Measurements from ENCODE around the gene SAMHD1.

The SAMHD1 gene

GRCh38 chr20:36959242-36959641 lies 7.7 kb upstream of the SAMHD1 start:
- Histone ChIP-seq H3K4me1 (peaks cover 9 to 69% (median 43%) of the 10 kb centered on the region in 10 experiments; a peak in 19 of 20 replicates), H3K27ac (peak overlapping the region in 6 of 11 experiments; percentile 74 to 86 (median 80); a peak in 10 of 22 replicates), H3K9ac (no peak overlapping the region)

GRCh38 chr20:36957875-36958667 lies 6.6 kb upstream of the SAMHD1 start:
- Histone ChIP-seq H3K4me1 (peaks cover 9 to 69% (median 43%) of the 10 kb centered on the region in 10 experiments; a peak in 19 of 20 replicates), H3K27ac (peak overlapping the region in 8 of 11 experiments; percentile 63 to 86 (median 80); a peak in 16 of 22 replicates), H3K36me3 (peaks cover 0 to 11% (median 4%) of the 10 kb centered on the region in 11 experiments; a peak in 5 of 22 replicates), H3K27me3 (peaks cover 0 to 2% (median 0%) of the 10 kb centered on the region in 11 experiments; a peak in 1 of 22 replicates), H3K4me3 (no peak overlapping the region), H3K9me3 (replicated peaks in 1 of 11) (peaks cover 21 to 35% (median 32%) of the 10 kb centered on the region in 11 experiments), H3K9ac (peak overlapping the region in 7 of 11 experiments; percentile 9 to 65 (median 55); a peak in 10 of 22 replicates), H4K20me1 (no peaks in the 10 kb centered on the region), H3K4me2 (peak overlapping the region in 10 of 11 experiments; percentile 9 to 90 (median 75); a peak in 18 of 22 replicates)
- peak in 8 of 11 experiments; percentile 36 to 86 (median 75); a peak in 12 of 22 replicates for TF ChIP-seq Cebpa-rat (IDR thresholded peaks at IDR 0.05)

More at GRCh38 chr20:36959242-36959641, 7.7 kb upstream of the SAMHD1 start:
- Histone ChIP-seq H3K4me2 (peak overlapping the region in 5 of 11 experiments; percentile 80 to 90 (median 83); a peak in 9 of 22 replicates), H3K27me3 (no peaks in the 10 kb centered on the region), H4K20me1 (no peaks in the 10 kb centered on the region), H3K4me3 (no peak overlapping the region), H3K36me3 (peaks cover 0 to 14% (median 8%) of the 10 kb centered on the region in 11 experiments; a peak in 5 of 22 replicates), H3K9me3 (replicated peaks in 1 of 11) (peaks cover 29 to 45% (median 40%) of the 10 kb centered on the region in 11 experiments)
- TF ChIP-seq Cebpa-rat (IDR thresholded peaks at IDR 0.05) = no peak

- H3K27me3 ChIP-seq = peaks cover 0 to 13% (median 9%) of the 10 kb centered on the region in 11 experiments; a peak in 18 of 22 replicates
- no peak overlapping the region for H3K9ac ChIP-seq
- peak overlapping the region in 4 of 11 experiments; percentile 82 to 90 (median 83); a peak in 8 of 22 replicates for H3K4me2 ChIP-seq
- H4K20me1 ChIP-seq = no peaks in the 10 kb centered on the region
- no peak for TF ChIP-seq Cebpa-rat (IDR thresholded peaks at IDR 0.05)
- H3K27ac ChIP-seq = peak overlapping the region in 5 of 11 experiments; percentile 74 to 84 (median 79); a peak in 8 of 22 replicates
- no peak overlapping the region for H3K4me3 ChIP-seq
- H3K4me1 ChIP-seq = peaks cover 15 to 75% (median 49%) of the 10 kb centered on the region in 10 experiments
- H3K9me3 ChIP-seq (replicated peaks in 1 of 11) = peaks cover 7 to 22% (median 18%) of the 10 kb centered on the region in 11 experiments; a peak in 19 of 22 replicates
- H3K36me3 ChIP-seq = no peaks in the 10 kb centered on the region
These were observed 5.2 kb upstream of the SAMHD1 start for GRCh38 chr20:36956674-36957073.

GRCh38 chr20:36956016-36956415 lies 4.5 kb upstream of the SAMHD1 start:
- no peak for TF ChIP-seq Cebpa-rat (IDR thresholded peaks at IDR 0.05)
- Histone ChIP-seq H3K36me3 (no peaks in the 10 kb centered on the region), H3K27ac (peak overlapping the region in 5 of 11 experiments; percentile 5 to 79 (median 74); a peak in 3 of 22 replicates)

GRCh38 chr20:36951979-36952738 lies 651 bp upstream of the SAMHD1 start:
- peaks cover 32 to 61% (median 47%) of the 10 kb centered on the region in 10 experiments for H3K4me1 ChIP-seq
- H3K36me3 ChIP-seq = peaks cover 0 to 4% (median 0%) of the 10 kb centered on the region in 11 experiments; a peak in 2 of 22 replicates
- H3K4me3 ChIP-seq = peak overlapping the region; percentile 61 to 97 (median 70)
- no peaks in the 10 kb centered on the region for H3K9me3 ChIP-seq (replicated peaks in 1 of 11)
- peak overlapping the region; percentile 89 to 100 (median 95) for H3K4me2 ChIP-seq
- H3K27me3 ChIP-seq = peaks cover 0 to 41% (median 37%) of the 10 kb centered on the region in 11 experiments; a peak in 18 of 22 replicates
- H4K20me1 ChIP-seq = peaks cover 0 to 28% (median 8%) of the 10 kb centered on the region in 11 experiments; a peak in 13 of 22 replicates
- TF ChIP-seq Cebpa-rat (IDR thresholded peaks at IDR 0.05) = no peak
- H3K9ac ChIP-seq = peak overlapping the region in 10 of 11 experiments; percentile 62 to 92 (median 70); a peak in 18 of 22 replicates
- H3K27ac ChIP-seq = peak overlapping the region in 1 of 11 experiments; percentile 48; a peak in 4 of 22 replicates

More at GRCh38 chr20:36956016-36956415, 4.5 kb upstream of the SAMHD1 start:
- H3K9me3 ChIP-seq (replicated peaks in 1 of 11) = peaks cover 0 to 15% (median 11%) of the 10 kb centered on the region in 11 experiments; a peak in 16 of 22 replicates
- H3K4me2 ChIP-seq = peak overlapping the region in 5 of 11 experiments; percentile 34 to 90 (median 83); a peak in 9 of 22 replicates
- H4K20me1 ChIP-seq = peaks cover 0 to 4% (median 0%) of the 10 kb centered on the region in 11 experiments; a peak in 5 of 22 replicates
- H3K4me3 ChIP-seq = no peak overlapping the region
- H3K27me3 ChIP-seq = peaks cover 0 to 20% (median 15%) of the 10 kb centered on the region in 11 experiments; a peak in 18 of 22 replicates
- H3K4me1 ChIP-seq = peaks cover 22 to 73% (median 54%) of the 10 kb centered on the region in 10 experiments
- H3K9ac ChIP-seq = no peak overlapping the region

- Histone ChIP-seq H3K4me3 (peak overlapping the region; percentile 61 to 97 (median 70)), H3K4me2 (peak overlapping the region; percentile 89 to 100 (median 95)), H3K9me3 (replicated peaks in 1 of 11) (no peaks in the 10 kb centered on the region), H3K27me3 (peaks cover 0 to 41% (median 37%) of the 10 kb centered on the region in 11 experiments; a peak in 18 of 22 replicates), H3K4me1 (peaks cover 32 to 52% (median 39%) of the 10 kb centered on the region in 10 experiments), H3K27ac (peak overlapping the region in 6 of 11 experiments; percentile 48 to 86 (median 75); a peak in 11 of 22 replicates), H3K36me3 (peaks cover 0 to 19% (median 0%) of the 10 kb centered on the region in 11 experiments; a peak in 7 of 22 replicates), H4K20me1 (peaks cover 0 to 43% (median 8%) of the 10 kb centered on the region in 11 experiments; a peak in 13 of 22 replicates), H3K9ac (peak overlapping the region; percentile 57 to 94 (median 71))
- no peak for TF ChIP-seq Cebpa-rat (IDR thresholded peaks at IDR 0.05)
These were observed 902 bp downstream of the SAMHD1 start for GRCh38 chr20:36950414-36951197.

GRCh38 chr20:36941401-36941835 lies 10.1 kb downstream of the SAMHD1 start:
- H3K27me3 ChIP-seq = no peaks in the 10 kb centered on the region
- H3K27ac ChIP-seq = no peak overlapping the region
- no peak overlapping the region for H3K4me2 ChIP-seq
- H3K9me3 ChIP-seq (replicated peaks in 1 of 11) = no peaks in the 10 kb centered on the region
- H3K9ac ChIP-seq = 0 out of 22 replicates have a peak overlapping the region, but pooled peaks of 1 of the 11 experiments have one; percentile 11
- H3K4me3 ChIP-seq = no peak overlapping the region
- H3K4me1 ChIP-seq = peaks cover 0 to 9% (median 0%) of the 10 kb centered on the region in 10 experiments; a peak in 2 of 20 replicates
- peaks cover 0 to 100% (median 0%) of the 10 kb centered on the region in 11 experiments; a peak in 8 of 22 replicates for H3K36me3 ChIP-seq
- peaks cover 0 to 100% (median 0%) of the 10 kb centered on the region in 11 experiments; a peak in 8 of 22 replicates for H4K20me1 ChIP-seq
- no peak for TF ChIP-seq Cebpa-rat (IDR thresholded peaks at IDR 0.05)
